H1 (cell line): ENCODE data around the gene AP2B1. TPM values are rescaled to one million over a fixed set of nuclear protein-coding genes. Genes with fewer than 3 reads are reported as not detected.

Experiments used
- CTCF ChIA-PET: fragments of 300-600 bp; sonication (Branson Sonifier 250); formaldehyde crosslinking; loops from one replicate; lab custom pipeline; 2021; ENCODE audit not compliant: partially characterized antibody; lab: Charles Lee
- POLR2A ChIA-PET: fragments of 300-600 bp; sonication (Branson Sonifier 250); formaldehyde crosslinking; loops from one replicate; lab custom pipeline; 2021; ENCODE audit warnings: inconsistent platforms; ENCODE audit not compliant: partially characterized antibody; lab: Charles Lee
- DNase-seq, 2 experiments: peaks; one replicate each; pipeline versions ENCODE4 v3.0.0 to v3.0.0-alpha.2; 2010 to 2022; ENCODE audit warnings: low spot score in 2 of 2, low read depth in 1 of 2, mixed read lengths in 1 of 2
- FAIRE-seq: peaks from 2 replicates; lab custom pipeline; 2011; peaks lifted over from hg19 to GRCh38; lab: Jason Lieb, UNC
- H2AFZ ChIP-seq: 2 replicates; pipeline ENCODE4 v1.8.1; 2012; ENCODE audit warnings: low read length, inconsistent platforms
- H2AK5ac ChIP-seq: 2 replicates; pipeline ENCODE4 v1.6.1; 2013; ENCODE audit warnings: low read depth, low read length
- H2BK120ac ChIP-seq: replicated peaks from 2 replicates; pipeline ENCODE3; 2013; ENCODE audit warnings: low read depth, low read length, inconsistent platforms
- H2BK12ac ChIP-seq: 2 replicates; pipeline ENCODE4 v1.6.1; 2013; ENCODE audit warnings: low read depth, low read length
- H2BK15ac ChIP-seq: 2 replicates; pipeline ENCODE4 v1.6.1; 2013; ENCODE audit warnings: low read length
- H2BK20ac ChIP-seq: 2 replicates; pipeline ENCODE4 v1.6.1; 2013; ENCODE audit warnings: low read length
- H2BK5ac ChIP-seq: 2 replicates; pipeline ENCODE4 v1.6.1; 2013; ENCODE audit warnings: low read depth, low read length
- H3K14ac ChIP-seq: 2 replicates; pipeline ENCODE4 v1.6.1; 2013; ENCODE audit warnings: inconsistent platforms; ENCODE audit not compliant: insufficient read length
- H3K18ac ChIP-seq: 2 replicates; pipeline ENCODE4 v1.6.1; 2013; ENCODE audit warnings: low read length; ENCODE audit errors: extremely low read depth
- H3K23ac ChIP-seq: 2 replicates; pipeline ENCODE4 v1.6.1; 2013; ENCODE audit warnings: inconsistent platforms; ENCODE audit not compliant: insufficient read length
- H3K23me2 ChIP-seq: 2 replicates; pipeline ENCODE4 v1.6.1; 2013; ENCODE audit warnings: low read depth, low read length
- H3K27ac ChIP-seq: 2 replicates; pipeline ENCODE4 v1.6.1; 2011; ENCODE audit warnings: low read depth, low read length, inconsistent platforms
- H3K27me3 ChIP-seq, 4 experiments: replicated peaks in 1 of 4; 1 replicate in 1 of 4; 2 replicates in 3 of 4; pipeline versions ENCODE4 v1.6.1 to v1.8.1; 2011 to 2013; ENCODE audit warnings: low read length in 3 of 4, mild to moderate bottlenecking in 3 of 4, inconsistent platforms in 2 of 4, mixed read lengths in 2 of 4, moderate library complexity in 1 of 4; ENCODE audit not compliant: control insufficient read depth in 3 of 4, insufficient read depth in 3 of 4; ENCODE audit errors: extremely low read depth in 1 of 4
- H3K36me3 ChIP-seq, 4 experiments: 2 replicates each; pipeline versions ENCODE4 v1.6.1 to v1.8.1; 2011 to 2013; ENCODE audit warnings: mild to moderate bottlenecking in 4 of 4, low read length in 3 of 4, moderate library complexity in 2 of 4, control low read depth in 1 of 4, inconsistent platforms in 1 of 4; ENCODE audit not compliant: insufficient read depth in 4 of 4, control insufficient read depth in 2 of 4
- H3K4ac ChIP-seq: replicated peaks from 2 replicates; pipeline ENCODE3; 2013; ENCODE audit warnings: low read length, low read depth, mixed read lengths, inconsistent platforms; ENCODE audit not compliant: insufficient read length
- H3K4me1 ChIP-seq, 4 experiments: replicated peaks in 1 of 4; 1 replicate in 1 of 4; 2 replicates in 3 of 4; pipeline versions ENCODE4 v1.6.1 to v1.8.1; 2011 to 2013; ENCODE audit warnings: low read length in 3 of 4, inconsistent platforms in 2 of 4, mixed read lengths in 1 of 4; ENCODE audit not compliant: insufficient read depth in 4 of 4, control insufficient read depth in 3 of 4
- H3K4me2 ChIP-seq, 2 experiments: 2 replicates each; pipeline versions ENCODE4 v1.6.1 to v1.8.1; 2011 to 2013; ENCODE audit warnings: low read depth in 2 of 2, low read length in 2 of 2, control low read depth in 1 of 2, inconsistent platforms in 1 of 2, mild to moderate bottlenecking in 1 of 2; ENCODE audit not compliant: insufficient read depth in 1 of 2
- H3K4me3 ChIP-seq, 4 experiments: fragments of 200-600, 300-600 bp in 1 of 4; sonication (generic), shearing (Covaris generic), sonication (Bioruptor Twin) in 1 of 4; 2 replicates each; pipeline versions ENCODE4 v1.5.1 to v1.8.1; 2011 to 2016; ENCODE audit warnings: low read length in 4 of 4, low read depth in 3 of 4, control low read depth in 2 of 4, inconsistent platforms in 2 of 4, mild to moderate bottlenecking in 2 of 4, mixed read lengths in 1 of 4, moderate library complexity in 1 of 4; ENCODE audit not compliant: insufficient read depth in 2 of 4; ENCODE audit errors: extremely low read depth in 1 of 4
- H3K56ac ChIP-seq: replicated peaks from 2 replicates; pipeline ENCODE3; 2013; ENCODE audit warnings: low read depth, mild to moderate bottlenecking, mixed read lengths, low read length, inconsistent platforms; ENCODE audit not compliant: insufficient read length
- H3K79me1 ChIP-seq: 2 replicates; pipeline ENCODE4 v1.6.1; 2013; ENCODE audit warnings: low read depth, low read length, control low read depth
- H3K79me2 ChIP-seq, 2 experiments: 2 replicates each; pipeline versions ENCODE4 v1.6.1 to v1.8.1; 2012 to 2013; ENCODE audit warnings: low read length in 2 of 2, mild to moderate bottlenecking in 2 of 2, inconsistent platforms in 1 of 2; ENCODE audit not compliant: insufficient read depth in 2 of 2, control insufficient read depth in 1 of 2
- H3K9ac ChIP-seq, 4 experiments: replicated peaks in 1 of 4; 1 replicate in 1 of 4; 2 replicates in 3 of 4; pipeline versions ENCODE4 v1.6.1 to v1.8.1; 2011 to 2013; ENCODE audit warnings: low read depth in 3 of 4, low read length in 3 of 4, control low read depth in 2 of 4, mild to moderate bottlenecking in 2 of 4, moderate library complexity in 2 of 4, inconsistent platforms in 1 of 4; ENCODE audit errors: extremely low read depth in 1 of 4
- H3K9me3 ChIP-seq, 2 experiments: 2 replicates each; pipeline versions ENCODE4 v1.6.1 to v1.8.1; 2012 to 2013; ENCODE audit warnings: mild to moderate bottlenecking in 2 of 2, moderate library complexity in 2 of 2, control low read depth in 1 of 2, inconsistent platforms in 1 of 2, low read depth in 1 of 2, low read length in 1 of 2, mixed read lengths in 1 of 2; ENCODE audit not compliant: insufficient read depth in 2 of 2
- H4K20me1 ChIP-seq, 2 experiments: replicated peaks in 1 of 2; 2 replicates each; pipeline versions ENCODE3 to v1.8.1; 2011 to 2013; ENCODE audit warnings: inconsistent platforms in 2 of 2, low read length in 2 of 2, mild to moderate bottlenecking in 1 of 2; ENCODE audit not compliant: insufficient read depth in 2 of 2, control insufficient read depth in 1 of 2
- H4K5ac ChIP-seq: 2 replicates; pipeline ENCODE4 v1.6.1; 2013; ENCODE audit warnings: low read length, low read depth, mixed read lengths, inconsistent platforms; ENCODE audit not compliant: insufficient read length
- H4K8ac ChIP-seq: 2 replicates; pipeline ENCODE4 v1.8.0; 2013; ENCODE audit warnings: mild to moderate bottlenecking, moderate library complexity, low read length, inconsistent platforms; ENCODE audit not compliant: insufficient read depth; ENCODE audit errors: extremely low read depth
- H4K91ac ChIP-seq: replicated peaks from 2 replicates; pipeline ENCODE3; 2013; ENCODE audit warnings: low read length, mixed read lengths, inconsistent platforms; ENCODE audit not compliant: insufficient read length
- ATF2 ChIP-seq: IDR thresholded peaks from 2 replicates; pipeline ENCODE4 v1.6.1; 2012; ENCODE audit warnings: low read length, inconsistent platforms
- FOSL1 ChIP-seq: IDR thresholded peaks from 2 replicates; pipeline ENCODE4 v1.6.1; 2011; ENCODE audit warnings: mild to moderate bottlenecking, low read depth, low read length, moderate library complexity; ENCODE audit not compliant: insufficient read depth
- HDAC6 ChIP-seq: IDR thresholded peaks from one replicate; pipeline ENCODE4 v1.7.1; 2012; ENCODE audit warnings: low read depth, mild to moderate bottlenecking, inconsistent platforms, low read length, moderate library complexity
- MAFK ChIP-seq: IDR thresholded peaks from 2 replicates; pipeline ENCODE4 v1.6.1; 2012; ENCODE audit warnings: low read depth, mild to moderate bottlenecking, improper control_type of control experiment, low read length
- MAX ChIP-seq: IDR thresholded peaks from 2 replicates; pipeline ENCODE4 v1.6.1; 2012; ENCODE audit warnings: inconsistent platforms
- TEAD4 ChIP-seq: IDR thresholded peaks from 2 replicates; pipeline ENCODE4 v1.6.1; 2012; ENCODE audit warnings: low read depth, low read length, inconsistent platforms, mixed read lengths
- WGBS, 2 experiments: shearing (Covaris generic) in 1 of 2; methylation state at CpG; one replicate each; pipeline versions ENCODE4 v1.1.6 to v1.1.7; 2013 to 2015; ENCODE audit warnings: low lambda C conversion rate in 2 of 2, mixed read lengths in 2 of 2, inconsistent platforms in 1 of 2, low coverage in 1 of 2, missing lambda C conversion rate in 1 of 2; ENCODE audit not compliant: insufficient replicate concordance in 2 of 2, insufficient coverage in 1 of 2, insufficient read length in 1 of 2; ENCODE audit errors: extremely low coverage in 1 of 2, missing lambda C conversion rate in 1 of 2; 5-methylcytosine and 5-hydroxymethylcytosine counted together
- polyA plus RNA-seq, 7 experiments: library from polyadenylated mRNA; depleted of rRNA in 3 of 7; stranded (reverse) in 5 of 7; unstranded in 2 of 7; fragments of >200 nt in 5 of 7; fragments of 200-250 nt in 2 of 7; gene quantifications; 1 replicate in 5 of 7; 2 replicates in 1 of 7; 4 replicates in 1 of 7; pipeline versions ENCODE4 v1.2.1 to v1.2.3, GENCODE V29; 2011 to 2013; ENCODE audit warnings: missing spikeins in 2 of 7, mixed read lengths in 2 of 7
- total RNA-seq: library from RNA; stranded (reverse); fragmentation: NEBNext Ultra II Directional; extraction: Animal tissue kit (Norgen Biotek cat#: 25700); gene quantifications from 2 replicates; pipeline ENCODE4 v1.2.1, GENCODE V29; 2021

Gene AP2B1
- total and polyA plus RNA-seq, 2 of the 8 experiments (the other 6 are each of a cell fraction or from before 2014, with no cell fraction given) = 95.5 to 199 TPM

GRCh38 chr17:35745246-35745645, 158.1 kb downstream of the AP2B1 start:
- no peak overlapping the region for H3K9ac ChIP-seq
- no peak overlapping the region for H4K5ac ChIP-seq
- H2AK5ac ChIP-seq = no peak overlapping the region
- peaks cover 8 to 34% (median 30%) of the 10 kb centered on the region in 4 experiments for H3K27me3 ChIP-seq
- H4K20me1 ChIP-seq = peaks cover 0 to 7% of the 10 kb centered on the region in 2 experiments
- FAIRE-seq (no peak), DNase-seq (no peak)
- H2BK15ac ChIP-seq = no peak overlapping the region
- no peaks in the 10 kb centered on the region; the same call in 1 of the 2 replicates for H3K79me1 ChIP-seq
- peaks cover 0 to 8% (median 0%) of the 10 kb centered on the region in 4 experiments; a peak in 1 of 8 replicates for H3K36me3 ChIP-seq
- peaks cover 0 to 9% (median 6%) of the 10 kb centered on the region in 4 experiments; a peak in 5 of 7 replicates for H3K4me1 ChIP-seq
- H3K4me2 ChIP-seq = no peak overlapping the region
- no peak overlapping the region for H3K18ac ChIP-seq
- TF ChIP-seq FOSL1 (no peak), TEAD4 (no peak), MAFK (no peak), MAX (no peak), ATF2 (no peak), HDAC6 (no peak)
- no peak overlapping the region for H2BK12ac ChIP-seq
- 88% methylated on average over 5 of the region's 7 CpGs; no CpG with 5 or more reads in 1 of the 2 experiments for WGBS, 2 experiments
- no peak overlapping the region for H2BK5ac ChIP-seq
- H3K27ac ChIP-seq = no peak overlapping the region
- H2BK120ac ChIP-seq = no peak overlapping the region
- no peak overlapping the region for H3K23ac ChIP-seq
- peaks cover 7 to 8% of the 10 kb centered on the region in 2 experiments; a peak in 2 of 4 replicates for H3K9me3 ChIP-seq
- H4K8ac ChIP-seq = no peak overlapping the region
- CTCF ChIA-PET = interaction anchor here (0.6 to 8.4 kb wide), 14 partner anchors 12 to 148 kb away, joined by 3 to 166 read pairs (median 3); partner anchors contain the start of gene RASL10B
- H3K56ac ChIP-seq = no peak overlapping the region
- H3K4me3 ChIP-seq = no peak overlapping the region
- H3K23me2 ChIP-seq = peaks cover 5% of the 10 kb centered on the region; the same call in 1 of the 2 replicates
- H2BK20ac ChIP-seq = no peak overlapping the region
- H3K79me2 ChIP-seq = no peaks in the 10 kb centered on the region
- POLR2A ChIA-PET = interaction anchor here (1.4 kb wide), 1 partner anchor 64 kb away, joined by 3 read pairs; the partner anchor contains the start of gene TAF15
- H3K4ac ChIP-seq = no peak overlapping the region
- no peak overlapping the region for H4K91ac ChIP-seq
- no peak overlapping the region for H2AFZ ChIP-seq
- no peak overlapping the region for H3K14ac ChIP-seq
